GM19395 (cell line): ENCODE measurements around the gene ATE1.
"Not testable (repeated sequence)": the region's sequence is repeated elsewhere in the genome, so short reads cannot be mapped to it uniquely, and the experiment has no call there.

Experiments
- ATAC-seq: cut with Tn5 transposase; IDR thresholded peaks from one replicate; pipeline ENCODE4 v1.9.1; 2021; ENCODE audit warnings: mild to moderate bottlenecking, moderate library complexity; ENCODE audit not compliant: unreplicated experiment

Gene ATE1

GRCh38 chr10:121930268-121931085 lies 2.6 kb upstream of the ATE1 start:
- ATAC-seq, result not testable (repeated sequence)

DNA sequence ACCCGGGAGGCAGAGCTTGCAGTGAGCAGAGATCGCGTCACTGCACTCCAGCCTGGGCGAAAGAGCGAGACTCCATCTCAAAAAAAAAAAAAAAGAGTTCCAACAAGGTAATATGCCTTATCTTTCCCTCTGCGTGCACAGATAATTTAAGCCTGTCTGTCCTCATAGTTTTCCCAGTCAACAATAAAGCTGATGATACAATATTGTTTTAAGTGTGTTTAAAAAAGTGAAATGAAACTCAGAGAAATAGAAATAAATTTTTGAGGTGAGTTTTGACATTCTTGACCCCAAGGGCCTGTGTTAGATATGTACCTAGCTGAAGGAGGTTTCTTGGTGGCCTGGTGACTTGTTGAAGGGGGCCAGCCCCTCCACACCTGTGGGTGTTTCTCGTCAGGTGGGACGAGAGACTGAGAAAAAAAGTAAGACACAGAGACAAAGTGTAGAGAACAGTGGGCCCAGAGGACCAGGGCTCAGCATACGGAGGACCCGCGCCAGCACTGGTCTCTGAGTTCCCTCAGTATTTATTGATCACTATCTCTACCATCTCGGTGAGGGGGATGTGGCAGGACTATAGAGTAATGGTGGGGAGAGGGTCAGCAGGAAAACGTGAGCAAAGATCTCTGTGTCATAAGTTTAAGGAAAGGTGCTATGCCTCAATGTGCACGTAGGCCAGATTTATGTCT lies 1.9 kb upstream of the ATE1 start:
- not testable (repeated sequence) for ATAC-seq

DNA sequence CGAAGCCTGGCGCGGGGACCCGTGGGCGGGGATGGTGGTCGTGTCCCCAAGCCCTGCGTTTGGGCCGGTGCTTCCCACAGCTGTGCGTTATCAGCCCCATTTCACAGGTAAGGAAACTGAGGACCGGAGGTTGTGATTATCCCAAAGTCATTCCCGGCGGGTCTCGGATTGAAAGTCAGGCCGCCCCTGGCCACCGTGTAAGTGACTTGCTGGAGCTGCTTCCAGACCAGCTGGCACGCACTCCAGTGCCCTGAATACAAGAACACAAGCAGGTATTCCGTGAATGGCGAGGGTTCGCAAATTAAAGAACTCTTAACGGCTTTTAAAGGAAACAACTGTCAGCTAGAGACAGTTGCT lies 675 bp upstream of the ATE1 start:
- peak; percentile 11 for ATAC-seq

GRCh38 chr10:121927318-121927840 lies 452 bp downstream of the ATE1 start:
- peak; percentile 54 for ATAC-seq

GRCh38 chr10:121926671-121927317 lies 1.0 kb downstream of the ATE1 start:
- peak; percentile 29 for ATAC-seq

DNA sequence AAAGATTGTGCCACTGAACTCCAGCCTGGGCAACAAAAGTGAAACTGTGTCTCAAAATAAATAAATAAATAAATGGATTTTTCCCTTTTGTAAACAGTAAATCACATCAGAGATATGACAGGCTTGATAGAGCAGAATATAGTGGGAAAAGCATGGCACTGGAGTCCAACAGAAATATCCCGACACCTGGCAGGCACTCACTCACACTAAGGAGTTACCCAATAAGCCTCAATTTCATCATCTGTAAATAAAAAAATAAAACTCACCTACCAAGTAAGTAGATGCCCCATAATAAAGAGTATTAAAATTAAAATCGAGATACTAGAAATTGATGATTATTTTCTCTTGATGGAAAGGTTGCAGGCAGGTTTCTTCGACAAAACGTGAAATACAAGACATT lies 1.7 kb downstream of the ATE1 start:
- ATAC-seq, result no peak

GRCh38 chr10:121921238-121921931 lies 6.4 kb downstream of the ATE1 start:
- no peak for ATAC-seq

DNA sequence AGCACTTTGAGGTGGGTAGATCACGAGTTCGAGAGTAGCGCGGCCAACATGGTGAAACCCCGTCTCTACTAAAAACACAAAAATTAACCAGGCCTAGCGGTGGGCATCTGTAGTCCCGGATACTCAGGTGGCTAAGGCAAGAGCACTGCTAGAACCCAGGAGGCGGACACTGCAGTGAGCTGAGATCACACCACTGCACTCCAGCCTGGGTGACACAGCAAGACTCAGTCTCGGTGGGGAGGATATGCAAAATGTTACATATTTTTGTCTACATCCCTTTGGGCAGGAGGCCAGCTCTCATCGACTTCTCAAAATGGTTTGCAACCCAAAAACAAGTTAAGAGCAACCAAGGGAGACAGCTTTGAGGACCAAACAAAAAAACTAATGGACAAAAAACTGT lies 8.2 kb downstream of the ATE1 start:
- ATAC-seq, result peak; percentile 63

DNA sequence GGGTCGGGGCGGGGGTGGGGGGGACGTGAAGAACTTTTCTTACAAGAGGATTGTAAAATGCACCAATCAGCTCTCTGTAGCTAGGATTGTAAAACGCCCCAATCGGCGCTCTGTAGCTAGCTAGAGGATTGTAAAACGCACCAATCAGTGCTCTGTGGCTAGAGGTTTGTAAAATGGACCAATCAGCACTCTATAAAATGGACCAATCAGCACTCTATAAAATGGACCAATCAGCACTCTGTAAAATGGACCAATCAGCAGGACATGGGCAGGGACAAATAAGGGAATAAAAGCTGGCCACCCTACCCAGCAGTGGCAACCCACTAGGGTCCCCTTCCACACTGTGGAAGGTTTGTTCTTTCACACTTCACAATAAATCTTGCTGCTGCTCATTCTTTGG lies 9.0 kb downstream of the ATE1 start:
- ATAC-seq, result not testable (repeated sequence)

- no peak for ATAC-seq
These were observed 13.2 kb downstream of the ATE1 start for GRCh38 chr10:121914661-121915060.

- ATAC-seq, result no peak
These were observed 16.5 kb downstream of the ATE1 start for GRCh38 chr10:121911421-121911697.

GRCh38 chr10:121910673-121911420 lies 17.0 kb downstream of the ATE1 start:
- no peak for ATAC-seq

DNA sequence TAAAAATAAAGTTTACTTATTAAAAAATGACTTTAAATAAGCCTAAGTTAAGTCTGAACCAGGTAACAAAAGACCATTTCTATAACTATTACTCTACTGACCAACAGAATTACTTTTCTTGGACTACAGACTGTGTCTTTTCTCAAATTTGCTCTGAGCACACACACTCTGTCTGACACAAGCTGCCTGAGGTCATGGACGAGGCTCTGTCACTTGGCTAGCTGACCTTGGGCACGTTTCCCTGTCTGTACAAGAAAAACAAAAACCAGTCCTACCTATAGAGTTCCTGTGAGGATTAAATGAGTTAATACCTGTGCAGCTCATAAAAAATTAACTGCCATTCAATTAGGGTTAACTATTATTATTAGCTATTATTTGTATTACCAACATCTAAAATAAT lies 22.9 kb downstream of the ATE1 start:
- ATAC-seq, result no peak

DNA sequence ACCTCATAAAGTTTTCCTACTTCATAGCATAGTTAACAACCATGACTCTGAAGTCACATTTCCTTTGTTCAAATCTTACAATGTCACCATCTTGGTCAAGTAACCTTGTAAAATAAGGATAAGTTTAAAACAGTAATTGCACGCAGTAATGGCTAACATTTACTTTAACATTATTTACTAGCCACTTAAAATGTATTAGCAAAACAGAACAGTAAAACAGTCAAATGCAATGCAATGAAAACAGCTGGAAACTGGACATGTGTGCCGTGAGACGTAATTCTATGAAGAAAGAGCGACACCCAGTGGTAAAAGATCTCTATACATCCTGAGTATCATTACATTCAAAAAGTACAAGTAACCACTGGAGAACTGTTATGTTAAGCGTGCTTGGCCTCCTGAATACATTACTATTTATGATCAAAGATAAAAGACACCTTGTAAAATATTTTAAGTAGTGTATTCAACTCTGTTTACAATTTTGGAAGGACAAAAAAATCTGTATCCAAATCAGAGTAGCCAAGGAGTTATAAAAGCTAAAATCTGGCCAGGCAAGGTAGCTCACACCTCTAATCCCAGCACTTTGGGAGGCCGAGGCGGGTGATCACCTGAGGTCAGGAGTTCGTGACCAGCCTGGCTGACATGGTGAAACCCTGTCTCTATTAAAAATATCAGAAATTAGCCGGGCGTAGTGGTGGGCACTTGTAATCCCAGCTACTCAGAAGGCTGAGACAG lies 27.2 kb downstream of the ATE1 start:
- peak; percentile 84 for ATAC-seq

DNA sequence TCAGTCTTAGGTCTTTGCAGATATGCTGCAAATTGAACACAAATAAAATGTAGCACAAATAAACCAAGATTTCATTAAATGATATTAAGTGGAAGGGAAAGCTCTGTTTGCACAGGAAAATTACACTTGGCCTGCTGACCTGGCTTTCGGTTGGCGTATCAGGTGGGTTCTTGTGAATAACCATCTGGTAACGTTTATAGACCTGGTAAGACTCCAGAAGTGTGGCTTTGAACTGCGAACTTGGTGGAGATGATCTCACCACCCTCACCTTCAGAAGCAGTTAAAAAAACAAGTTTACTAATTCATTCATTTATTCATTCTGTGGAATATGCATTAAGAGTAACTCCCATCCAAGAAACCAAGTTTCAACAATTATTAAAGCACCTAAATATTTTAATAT lies 28.1 kb downstream of the ATE1 start:
- no peak for ATAC-seq

DNA sequence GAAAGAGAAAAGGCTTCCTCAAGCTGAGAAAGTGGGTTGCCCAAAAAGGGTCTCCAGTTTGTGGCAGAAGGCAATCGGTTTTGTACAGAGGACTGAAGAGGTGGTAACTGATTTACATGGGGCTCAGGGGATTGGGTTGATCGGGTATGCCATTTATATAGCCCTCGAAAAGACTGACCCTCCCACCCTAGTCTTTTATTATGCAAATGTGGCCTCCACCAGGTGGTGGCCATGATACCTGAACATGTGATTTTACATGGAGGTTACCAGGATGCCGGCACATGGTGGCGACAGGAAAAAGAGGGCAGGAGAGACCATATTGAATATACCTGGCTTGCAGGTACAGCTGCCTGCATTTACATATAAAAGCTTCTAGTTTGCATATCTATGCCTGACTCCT lies 36.7 kb downstream of the ATE1 start:
- ATAC-seq, result no peak

GRCh38 chr10:121889212-121889611 lies 38.6 kb downstream of the ATE1 start:
- ATAC-seq, result no peak

- ATAC-seq, result peak; percentile 89
These were observed 40.7 kb downstream of the ATE1 start for GRCh38 chr10:121886997-121887622.

- ATAC-seq, result no peak
These were observed 41.6 kb downstream of the ATE1 start for GRCh38 chr10:121886181-121886580.

DNA sequence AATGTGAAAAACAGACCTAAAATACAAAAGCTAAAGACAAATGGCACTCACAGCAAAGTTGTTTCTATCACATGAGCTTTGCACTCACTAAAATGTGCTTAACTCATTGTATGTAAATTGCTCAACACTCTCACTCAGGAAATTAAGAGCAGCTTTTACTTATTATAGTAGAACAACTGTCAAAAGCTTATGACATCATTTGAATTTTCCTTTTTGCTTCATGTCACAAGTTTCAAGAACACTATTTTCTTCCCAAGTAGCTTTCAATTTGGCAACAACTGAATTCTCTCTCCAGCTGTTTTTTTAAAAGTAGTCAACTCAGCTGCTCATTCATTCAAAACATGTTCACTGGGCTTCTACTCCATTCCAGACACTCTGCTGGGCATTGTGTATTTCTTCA lies 46.9 kb downstream of the ATE1 start:
- no peak for ATAC-seq
